GM18526 (cell line): ENCODE measurements around the gene SIX2.

Experiments
- POLR2A ChIP-seq: IDR thresholded peaks from 3 replicates; pipeline ENCODE4 v1.6.1; 2011; ENCODE audit not compliant: insufficient read length; ENCODE audit errors: extremely low read depth

The SIX2 gene

GRCh38 chr2:44997963-44998362, 11.3 kb downstream of the SIX2 start:
- TF ChIP-seq POLR2A: no peak

DNA sequence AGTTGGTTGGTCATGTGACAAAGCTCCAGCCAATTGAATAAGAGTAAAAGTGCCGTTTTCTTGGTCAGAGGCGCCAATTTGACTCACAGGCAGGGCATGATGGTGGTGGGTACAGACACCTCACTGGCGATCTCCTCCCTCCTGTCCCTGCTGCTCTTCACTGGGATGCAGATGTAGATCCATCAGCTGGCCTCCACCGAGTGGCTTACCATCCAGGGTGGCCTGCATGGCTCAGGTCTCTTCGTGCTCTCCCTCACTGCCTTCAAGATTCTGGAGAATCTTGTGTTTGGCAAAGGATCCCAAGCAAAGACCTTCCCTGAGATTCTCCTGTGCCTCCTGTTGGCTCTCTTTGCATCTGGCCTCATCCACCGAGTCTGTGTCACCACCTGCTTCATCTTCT, 12.9 kb downstream of the SIX2 start:
- TF ChIP-seq POLR2A: no peak

- no peak for TF ChIP-seq POLR2A
These were observed 14.9 kb downstream of the SIX2 start for GRCh38 chr2:44994377-44994776.

DNA sequence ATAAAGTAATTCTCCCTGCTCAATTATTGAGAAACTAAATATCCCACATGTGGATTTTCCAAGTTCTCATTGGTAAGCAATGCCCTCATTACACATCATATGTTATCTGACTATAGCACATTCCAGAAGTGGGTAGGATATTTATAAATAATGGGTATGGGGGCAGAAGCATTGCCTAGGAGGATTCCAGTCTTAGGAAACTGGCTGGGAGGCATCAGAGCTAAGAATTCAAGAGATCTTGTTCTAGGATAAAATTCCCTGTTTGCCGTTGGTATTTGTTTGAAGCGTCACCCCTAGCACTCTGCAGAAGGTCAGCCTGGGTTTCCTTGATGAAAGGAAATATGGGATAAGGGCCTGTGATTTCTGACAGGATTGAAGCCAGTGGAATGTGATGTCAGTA, 20.1 kb downstream of the SIX2 start:
- no peak for TF ChIP-seq POLR2A

DNA sequence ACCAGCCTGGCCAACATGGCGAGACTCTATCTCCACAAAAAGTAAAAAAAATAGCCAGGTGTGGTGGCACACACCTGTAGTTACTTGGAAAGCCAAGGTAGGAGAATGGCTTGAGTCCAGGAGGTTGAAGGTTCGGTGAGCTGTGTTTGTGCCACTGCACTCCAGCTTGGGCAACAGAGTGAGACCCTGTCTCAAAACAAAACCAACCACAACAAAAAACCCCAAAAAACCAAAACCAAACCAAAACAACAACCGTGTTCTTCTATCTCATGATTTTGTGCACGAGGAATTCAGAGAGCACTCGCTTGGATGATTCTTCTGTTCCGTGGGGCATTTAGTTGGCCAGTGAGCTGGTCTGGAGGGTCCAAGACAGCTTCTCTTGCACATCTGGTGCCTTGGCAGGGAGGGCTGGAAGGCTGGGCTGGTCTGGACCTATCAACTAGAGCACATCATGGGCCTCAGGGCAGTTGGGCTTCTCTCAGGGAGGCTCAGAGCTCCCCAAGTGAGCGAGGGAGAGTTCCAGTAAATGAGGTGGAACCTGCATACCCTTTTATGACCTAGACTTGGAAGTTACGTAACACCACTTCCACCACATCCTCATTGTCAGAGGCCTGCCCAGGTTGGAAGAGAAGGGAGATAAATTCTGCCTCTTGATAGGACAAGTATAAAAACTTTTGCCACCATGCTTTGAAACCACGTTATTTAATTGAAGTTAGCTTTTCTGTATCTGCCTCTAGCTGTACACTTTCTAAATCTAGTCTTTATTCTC, 25.2 kb downstream of the SIX2 start:
- TF ChIP-seq POLR2A: no peak

DNA sequence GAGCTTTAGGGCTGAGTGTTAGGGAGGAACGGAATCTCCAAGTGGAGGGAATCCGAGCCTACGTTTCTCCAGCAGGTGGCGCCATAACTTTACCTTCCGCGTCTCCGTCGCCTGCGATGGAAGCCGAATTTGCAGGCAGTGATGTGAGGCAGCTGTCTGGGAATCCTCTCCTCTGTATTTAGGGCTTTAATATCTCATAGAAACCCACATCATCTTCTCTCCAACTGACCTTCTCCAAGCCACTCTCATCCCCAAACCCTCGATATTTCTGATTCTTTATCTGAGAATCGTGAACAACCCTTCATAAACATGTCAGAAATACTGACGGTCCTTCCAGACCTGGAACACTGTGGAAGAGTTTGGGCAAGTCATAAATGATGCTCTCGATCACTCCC, 27.5 kb downstream of the SIX2 start:
- TF ChIP-seq POLR2A: no peak

GRCh38 chr2:44980751-44981713, 28.2 kb downstream of the SIX2 start:
- TF ChIP-seq POLR2A: no peak

DNA sequence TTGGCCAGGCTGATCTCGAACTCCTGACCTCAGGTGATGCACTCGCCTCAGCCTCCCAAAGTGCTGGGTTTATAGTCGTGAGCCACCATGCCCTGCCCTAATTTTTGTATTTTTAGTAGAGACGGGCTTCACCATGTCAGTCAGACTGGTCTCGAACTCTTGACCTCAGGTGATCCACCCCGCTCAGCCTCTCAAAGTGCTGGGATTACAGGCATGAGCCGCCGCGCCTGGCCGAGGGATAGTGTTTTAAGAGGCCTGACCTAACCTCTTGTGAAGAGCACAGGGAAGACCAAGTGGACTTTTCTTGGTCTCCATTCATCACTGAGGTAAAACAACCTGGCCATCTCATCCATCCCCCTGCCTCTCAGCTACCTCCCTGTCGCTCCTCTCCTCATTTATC, 29.7 kb downstream of the SIX2 start:
- no peak for TF ChIP-seq POLR2A

- TF ChIP-seq POLR2A: no peak
These were observed 33.4 kb downstream of the SIX2 start for GRCh38 chr2:44975571-44976450.

DNA sequence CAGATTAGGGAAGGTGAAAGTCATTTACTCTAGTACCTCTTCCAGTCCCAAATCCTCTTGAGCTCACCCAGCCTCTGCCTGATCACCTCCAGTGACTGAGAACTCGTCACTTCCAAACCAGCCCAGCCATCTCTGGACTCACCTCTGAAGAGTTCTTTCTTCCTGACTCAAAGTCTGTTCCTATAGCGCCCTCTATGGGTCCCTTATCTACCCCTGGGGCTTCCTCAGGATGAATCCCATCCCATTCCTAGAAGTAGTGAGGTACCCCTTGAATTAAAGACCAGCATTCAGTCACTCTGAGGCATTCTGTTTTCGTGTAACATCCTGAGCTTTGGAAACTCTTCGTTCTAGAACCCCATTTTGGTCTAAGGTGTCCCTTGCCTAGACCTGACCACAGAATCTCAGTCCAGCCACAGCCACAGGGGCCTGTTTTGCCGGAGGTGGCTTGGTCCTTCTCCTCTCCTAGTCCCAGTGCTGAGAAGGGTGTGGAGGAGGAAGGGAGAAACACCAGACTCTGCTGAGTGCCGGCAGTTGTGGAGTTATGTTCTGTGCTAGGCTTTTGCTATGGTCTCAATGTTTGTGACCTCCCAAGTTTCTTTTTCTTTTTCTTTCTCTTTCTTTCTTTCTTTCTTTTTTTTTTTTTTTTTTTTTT, 35.1 kb downstream of the SIX2 start:
- no peak for TF ChIP-seq POLR2A

GRCh38 chr2:44972771-44973535, 36.3 kb downstream of the SIX2 start:
- no peak for TF ChIP-seq POLR2A

GRCh38 chr2:44970846-44971450, 38.3 kb downstream of the SIX2 start:
- TF ChIP-seq POLR2A: no peak

DNA sequence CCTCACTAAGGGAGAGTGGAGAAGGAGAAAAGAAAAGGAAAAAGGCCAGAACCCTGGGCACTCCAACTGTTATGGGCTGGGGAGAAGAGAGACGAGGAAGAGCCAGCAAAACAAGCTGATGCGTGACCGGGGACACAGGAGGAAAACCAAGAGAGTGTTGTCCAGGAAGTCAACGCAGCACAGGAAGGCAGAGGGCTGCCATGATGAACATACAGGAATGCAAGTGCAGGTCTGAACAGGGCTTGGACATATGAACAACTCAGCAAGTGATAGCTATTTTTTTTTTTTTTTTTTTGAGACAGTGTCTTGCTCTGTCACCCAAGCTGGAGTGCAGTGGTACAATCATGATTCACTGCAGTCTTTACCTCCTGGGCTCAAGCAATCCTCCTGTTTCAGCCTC, 39.3 kb downstream of the SIX2 start:
- no peak for TF ChIP-seq POLR2A
